Measurements from ENCODE around the gene PYROXD2. TPM values are rescaled to one million over a fixed set of nuclear protein-coding genes. Genes with fewer than 3 reads are reported as not detected.

PYROXD2 gene
- total and polyA plus RNA-seq, 2 of the 8 experiments (the other 6 are each of a cell fraction or from before 2014, with no cell fraction given) = 3.2 to 5.4 TPM

GRCh38 chr10:98357194-98357822 lies 57.7 kb downstream of the PYROXD2 start:
- no peak overlapping the region for H3K56ac ChIP-seq (replicated peaks; ENCODE audit: insufficient read length, low read depth, low read length)
- H2AFZ ChIP-seq (ENCODE audit: low read length) = 0 out of 2 replicates have a peak overlapping the region, but pooled peaks have one; percentile 5
- no peak overlapping the region for H3K4ac ChIP-seq (replicated peaks; ENCODE audit: insufficient read length, low read depth, low read length)
- H3K23me2 ChIP-seq (ENCODE audit: low read depth, low read length) = no peaks in the 10 kb centered on the region
- DNase-seq (ENCODE audit: low read depth in 1 of 2, low spot score in 2 of 2) = no peak
- no peak overlapping the region for H4K5ac ChIP-seq (ENCODE audit: insufficient read length, low read depth, low read length)
- H3K18ac ChIP-seq (ENCODE audit: extremely low read depth, low read length) = no peak overlapping the region
- no peak overlapping the region for H3K9ac ChIP-seq (replicated peaks in 1 of 4; ENCODE audit: extremely low read depth in 1 of 4, low read depth in 3 of 4, low read length in 3 of 4)
- no peak overlapping the region for H2BK5ac ChIP-seq (ENCODE audit: low read depth, low read length)
- ChIA-PET POLR2A (ENCODE audit: partially characterized antibody) (no interaction called here), CTCF (ENCODE audit: partially characterized antibody) (interaction anchor here (0.6 to 1.4 kb wide), 5 partner anchors 8 to 139 kb away, joined by 3 to 6 read pairs (median 3); partner anchors contain the start of gene PYROXD2)
- FAIRE-seq = no peak
- H2BK12ac ChIP-seq (ENCODE audit: low read depth, low read length) = no peak overlapping the region
- H2AK5ac ChIP-seq (ENCODE audit: low read depth, low read length) = no peak overlapping the region
- no peaks in the 10 kb centered on the region for H3K27me3 ChIP-seq (replicated peaks in 1 of 4; ENCODE audit: control insufficient read depth in 3 of 4, extremely low read depth in 1 of 4, insufficient read depth in 3 of 4, low read length in 3 of 4)
- H3K14ac ChIP-seq (ENCODE audit: insufficient read length) = no peak overlapping the region
- H4K8ac ChIP-seq (ENCODE audit: extremely low read depth, insufficient read depth, low read length) = no peak overlapping the region
- H3K4me2 ChIP-seq (ENCODE audit: insufficient read depth in 1 of 2, low read depth in 2 of 2, low read length in 2 of 2) = no peak overlapping the region
- no peaks in the 10 kb centered on the region for H3K36me3 ChIP-seq (ENCODE audit: control insufficient read depth in 2 of 4, insufficient read depth in 4 of 4, low read length in 3 of 4)
- H3K23ac ChIP-seq (ENCODE audit: insufficient read length) = no peak overlapping the region
- no peak overlapping the region for H2BK20ac ChIP-seq (ENCODE audit: low read length)
- no peaks in the 10 kb centered on the region for H4K20me1 ChIP-seq (replicated peaks in 1 of 2; ENCODE audit: control insufficient read depth in 1 of 2, insufficient read depth in 2 of 2, low read length in 2 of 2)
- H2BK120ac ChIP-seq (replicated peaks; ENCODE audit: low read depth, low read length) = no peak overlapping the region
- H3K79me2 ChIP-seq (ENCODE audit: control insufficient read depth in 1 of 2, insufficient read depth in 2 of 2, low read length in 2 of 2) = no peaks in the 10 kb centered on the region
- H3K79me1 ChIP-seq (ENCODE audit: low read depth, low read length) = no peaks in the 10 kb centered on the region
- no peak for TF ChIP-seq TAF7 (optimal IDR thresholded peaks at IDR 0.05; ENCODE audit: borderline replicate concordance, low read depth, low read length)
- no peak for TF ChIP-seq CTBP2 (IDR thresholded peaks at IDR 0.05; ENCODE audit: borderline replicate concordance, insufficient read depth, insufficient read length, low read length)
- TF ChIP-seq POLR2A (IDR thresholded peaks at IDR 0.05; ENCODE audit: control extremely low read depth in 1 of 2, low read depth in 2 of 2, low read length in 2 of 2) = no peak
- no peaks in the 10 kb centered on the region for H3K9me3 ChIP-seq (ENCODE audit: insufficient read depth in 2 of 2, low read depth in 1 of 2, low read length in 1 of 2)
- WGBS, 2 experiments (ENCODE audit: extremely low coverage in 1 of 2, insufficient coverage in 1 of 2, insufficient read length in 1 of 2, insufficient replicate concordance in 2 of 2, low coverage in 1 of 2, low lambda C conversion rate in 2 of 2, missing lambda C conversion rate in 1 of 2) = 86% methylated on average over 5 of the region's 5 CpGs; no CpG with 5 or more reads in 1 of the 2 experiments
- no peak overlapping the region for H3K4me3 ChIP-seq (ENCODE audit: extremely low read depth in 1 of 4, insufficient read depth in 2 of 4, low read depth in 3 of 4, low read length in 4 of 4)
- H4K91ac ChIP-seq (replicated peaks; ENCODE audit: insufficient read length, low read length) = no peak overlapping the region
- H2BK15ac ChIP-seq (ENCODE audit: low read length) = no peak overlapping the region
- H3K27ac ChIP-seq (ENCODE audit: low read depth, low read length) = no peak overlapping the region
- peaks cover 0 to 7% (median 2%) of the 10 kb centered on the region in 4 experiments; a peak in 2 of 7 replicates for H3K4me1 ChIP-seq (replicated peaks in 1 of 4; ENCODE audit: control insufficient read depth in 3 of 4, insufficient read depth in 4 of 4, low read length in 3 of 4)

All from H1 (cell line).